Breast epithelium (tissue), 4 donors: ENCODE measurements around the gene WDR7. TPM values are rescaled to one million over a fixed set of nuclear protein-coding genes. Genes with fewer than 3 reads are reported as not detected.

ENCODE experiments used
- DNase-seq, 2 donors: peaks; one replicate each; pipeline ENCODE4 v3.0.0-alpha.2; 2019; ENCODE audit warnings: low spot score in 2 of 2
- H3K27ac ChIP-seq, 2 donors: fragments of 200-600 bp; sonication (generic) in 1 of 2; one replicate each; pipeline ENCODE4 v1.5.1; 2016 to 2019; ENCODE audit warnings: mild to moderate bottlenecking in 1 of 2
- H3K27me3 ChIP-seq, 2 donors: fragments of 200-600 bp; sonication (generic) in 1 of 2; one replicate each; pipeline versions ENCODE4 v1.5.1 to v1.6.0; 2017 to 2019; ENCODE audit warnings: control low read depth in 1 of 2, mild to moderate bottlenecking in 1 of 2
- H3K36me3 ChIP-seq: fragments of 200-600 bp; one replicate; pipeline ENCODE4 v1.5.1; 2019
- H3K4me1 ChIP-seq, 2 donors: fragments of 200-600 bp; sonication (generic); one replicate each; pipeline ENCODE4 v1.5.1; 2016 to 2019; ENCODE audit warnings: control low read depth in 1 of 2
- H3K4me3 ChIP-seq, 3 donors: fragments of 200-600 bp; sonication (generic); 1 replicate in 2 of 3; 2 replicates in 1 of 3; pipeline ENCODE4 v1.5.1; 2016 to 2019; ENCODE audit warnings: mild to moderate bottlenecking in 3 of 3, moderate library complexity in 2 of 3
- H3K9me3 ChIP-seq, 2 donors: fragments of 200-600 bp; sonication (generic) in 1 of 2; one replicate each; pipeline ENCODE4 v1.5.1; 2016 to 2019; ENCODE audit warnings: control low read depth in 1 of 2
- CTCF ChIP-seq, 3 donors: fragments of 450-650 bp; IDR thresholded peaks; one replicate each; pipeline ENCODE4 v1.5.1; 2016 to 2017; ENCODE audit warnings: antibody characterized with exemption in 3 of 3, mild to moderate bottlenecking in 3 of 3, moderate library complexity in 3 of 3
- POLR2A ChIP-seq: fragments of 450-650 bp; IDR thresholded peaks from one replicate; pipeline ENCODE4 v1.6.1; 2016; ENCODE audit warnings: antibody characterized with exemption, mild to moderate bottlenecking, moderate library complexity
- POLR2AphosphoS5 ChIP-seq, 3 donors: sonication (generic); formaldehyde crosslinking; IDR thresholded peaks; one replicate each; pipeline ENCODE4 v1.6.1; 2017; ENCODE audit warnings: antibody characterized with exemption in 3 of 3
- intact Hi-C: fragments of 100-400 bp; cut with DNase I; formaldehyde crosslinking; loops from one replicate; pipeline ENCODE4 v1.15.1; 2023; ENCODE audit warnings: low total_unique reads
- total RNA-seq, 3 donors: library from RNA; depleted of rRNA; stranded (reverse); fragments of >200 nt; gene quantifications; one replicate each; pipeline ENCODE4 v1.1.0, GENCODE V29; 2016

Gene WDR7
- total RNA-seq, 3 donors from 2014 or later: 28.3 to 32.6 (median 31.1) TPM

- intact Hi-C loops: no loop called here
- no peak overlapping the region for H3K27ac ChIP-seq
- no peak for TF ChIP-seq CTCF (IDR thresholded peaks at IDR 0.05)
- TF ChIP-seq POLR2A: no peak
- TF ChIP-seq POLR2AphosphoS5 (IDR thresholded peaks at IDR 0.05): no peak
- H3K27me3 ChIP-seq: no peaks in the 10 kb centered on the region
- no peaks in the 10 kb centered on the region for H3K36me3 ChIP-seq
- H3K4me1 ChIP-seq: no peaks in the 10 kb centered on the region
- no peak overlapping the region for H3K4me3 ChIP-seq
- H3K9me3 ChIP-seq: peaks cover 0 to 3% of the 10 kb centered on the region in 2 donors
- DNase-seq: no peak
Observed at GRCh38 chr18:56672981-56673380, 21.8 kb downstream of the WDR7 start.

DNA sequence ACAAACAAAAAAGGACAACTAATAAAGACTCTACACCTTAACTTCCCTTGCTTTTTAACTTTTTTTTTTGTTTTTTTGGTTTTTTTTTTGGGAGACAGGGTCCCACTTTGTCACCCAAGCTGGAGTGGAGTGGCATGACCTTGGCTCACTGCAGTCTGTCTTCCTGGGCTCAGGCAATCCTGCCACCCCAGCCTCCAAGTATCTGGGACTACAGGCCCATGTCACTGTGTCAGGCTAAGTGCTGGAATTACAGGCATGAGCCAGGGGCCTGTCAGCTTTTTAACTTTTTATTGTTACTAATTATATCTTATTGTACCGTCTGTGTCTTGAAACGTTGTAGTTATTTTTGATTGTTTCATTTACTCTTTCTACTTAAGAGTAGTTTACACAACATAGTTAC lies 25.5 kb downstream of the WDR7 start:
- intact Hi-C loops: no loop called here
- DNase-seq: no peak
- Histone ChIP-seq H3K36me3 (no peaks in the 10 kb centered on the region), H3K9me3 (peaks cover 0 to 3% of the 10 kb centered on the region in 2 donors), H3K4me3 (no peak overlapping the region), H3K27ac (no peak overlapping the region), H3K4me1 (no peaks in the 10 kb centered on the region), H3K27me3 (no peaks in the 10 kb centered on the region)
- TF ChIP-seq CTCF (IDR thresholded peaks at IDR 0.05) (no peak), POLR2A (no peak), POLR2AphosphoS5 (IDR thresholded peaks at IDR 0.05) (no peak)

DNA sequence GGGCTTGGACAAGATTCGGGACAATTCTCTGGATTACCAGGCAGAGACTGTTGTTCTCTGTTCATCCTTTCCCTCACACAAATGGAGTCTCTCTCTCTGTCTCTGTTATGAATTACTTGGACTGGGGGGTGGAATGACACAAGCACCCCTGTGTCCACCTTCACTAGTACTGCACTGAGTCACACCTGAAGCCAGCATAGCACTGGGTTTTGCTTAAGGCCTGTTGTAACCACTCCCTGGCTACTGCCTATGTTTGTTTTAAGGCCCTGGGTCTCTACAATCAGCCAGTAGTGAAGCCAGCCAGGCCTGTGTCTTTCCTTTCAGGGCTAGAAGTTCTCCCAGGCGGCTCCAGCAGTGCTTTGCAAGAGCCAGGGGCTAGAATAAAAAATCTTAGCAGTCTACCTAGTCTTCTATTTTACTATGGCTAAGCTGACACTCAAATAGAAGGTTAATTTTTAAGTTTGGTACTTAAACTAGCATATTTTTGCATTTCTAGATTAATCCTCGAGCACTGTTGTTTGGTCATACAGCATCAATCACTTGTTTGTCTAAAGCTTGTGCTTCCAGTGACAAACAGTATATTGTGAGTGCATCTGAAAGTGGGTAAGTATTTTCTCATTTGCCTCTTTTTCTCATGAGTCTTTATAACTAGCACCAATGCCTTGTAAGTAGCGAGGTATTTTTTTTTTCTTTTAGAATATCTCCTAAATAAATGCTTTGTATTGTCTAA lies 27.8 kb downstream of the WDR7 start:
- Histone ChIP-seq H3K4me1 (no peaks in the 10 kb centered on the region), H3K27me3 (no peaks in the 10 kb centered on the region), H3K4me3 (no peak overlapping the region), H3K27ac (no peak overlapping the region), H3K36me3 (no peaks in the 10 kb centered on the region), H3K9me3 (peaks cover 0 to 3% of the 10 kb centered on the region in 2 donors)
- TF ChIP-seq POLR2A: no peak
- no peak for TF ChIP-seq CTCF (IDR thresholded peaks at IDR 0.05)
- no peak for TF ChIP-seq POLR2AphosphoS5 (IDR thresholded peaks at IDR 0.05)
- intact Hi-C loops: no loop called here
- DNase-seq: no peak

DNA sequence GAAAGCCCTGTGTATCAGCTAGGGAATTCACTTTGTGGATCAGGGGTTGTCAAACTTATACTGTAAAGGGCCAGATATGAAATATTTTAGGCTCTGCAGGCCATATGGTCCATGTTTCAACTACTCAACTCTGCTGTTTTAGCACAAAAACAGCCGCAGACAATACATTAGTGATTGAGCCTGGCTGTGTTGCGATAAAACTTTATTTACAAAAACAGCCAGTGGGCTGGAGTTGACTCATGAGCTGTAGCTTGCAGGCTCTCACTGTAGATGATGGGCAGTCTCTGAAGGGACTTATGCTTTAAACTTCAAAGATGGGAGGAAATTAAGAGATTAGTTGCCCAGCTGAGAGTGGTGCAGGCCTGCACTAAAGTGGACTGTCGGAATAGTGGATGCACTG lies 33.1 kb downstream of the WDR7 start:
- TF ChIP-seq POLR2AphosphoS5 (IDR thresholded peaks at IDR 0.05) (no peak), CTCF (IDR thresholded peaks at IDR 0.05) (no peak), POLR2A (no peak)

DNA sequence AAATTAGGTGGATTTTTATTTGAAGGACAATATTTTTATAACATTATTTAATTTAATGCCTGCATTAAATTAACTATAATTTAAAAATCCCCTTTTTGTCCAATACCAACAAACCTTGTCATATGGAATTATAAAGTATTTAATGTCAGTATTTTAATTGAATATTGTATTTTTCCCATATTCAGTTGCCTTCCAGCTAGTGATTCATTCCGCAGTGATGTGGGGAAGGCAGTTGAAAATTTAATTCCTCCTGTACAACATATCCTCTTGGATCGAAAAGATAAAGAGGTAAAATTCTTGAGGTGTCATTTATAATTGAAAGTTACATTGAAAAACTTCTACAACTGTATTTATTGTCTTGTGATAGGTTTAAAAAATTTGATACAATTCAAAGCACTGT lies 40.4 kb downstream of the WDR7 start:
- Histone ChIP-seq H3K27ac (no peak overlapping the region), H3K4me3 (no peak overlapping the region), H3K4me1 (no peaks in the 10 kb centered on the region), H3K9me3 (no peaks in the 10 kb centered on the region), H3K36me3 (peaks cover 6% of the 10 kb centered on the region), H3K27me3 (no peaks in the 10 kb centered on the region)
- intact Hi-C loops: no loop called here
- TF ChIP-seq POLR2AphosphoS5 (IDR thresholded peaks at IDR 0.05) (no peak), POLR2A (no peak), CTCF (IDR thresholded peaks at IDR 0.05) (no peak)
- no peak for DNase-seq

More for the DNA sequence above, 33.1 kb downstream of the WDR7 start:
- intact Hi-C loops: no loop called here
- Histone ChIP-seq H3K4me1 (no peaks in the 10 kb centered on the region), H3K9me3 (no peaks in the 10 kb centered on the region), H3K27me3 (no peaks in the 10 kb centered on the region), H3K4me3 (no peak overlapping the region), H3K27ac (no peak overlapping the region), H3K36me3 (no peaks in the 10 kb centered on the region)
- no peak for DNase-seq
